Glutamatergic neuron (in vitro differentiated cells): Measurements from ENCODE around the gene CACNA1C. TPM values are rescaled to one million over a fixed set of nuclear protein-coding genes. Genes with fewer than 3 reads are reported as not detected.
"Not testable (repeated sequence)": the region's sequence is repeated elsewhere in the genome, so short reads cannot be mapped to it uniquely, and the experiment has no call there.

Experiments
- DNase-seq: peaks from one replicate; pipeline ENCODE4 v3.0.0; 2022
- H3K27ac Mint-ChIP-seq: one replicate; pipeline ENCODE4 v1.8.0; 2020; ENCODE audit warnings: mild to moderate bottlenecking, mixed read lengths, inconsistent platforms; ENCODE audit not compliant: unreplicated experiment
- H3K27me3 Mint-ChIP-seq: one replicate; pipeline ENCODE4 v1.8.0; 2020; ENCODE audit warnings: mild to moderate bottlenecking, moderate library complexity, mixed read lengths, inconsistent platforms; ENCODE audit not compliant: unreplicated experiment
- H3K36me3 Mint-ChIP-seq: one replicate; pipeline ENCODE4 v1.8.0; 2020; ENCODE audit warnings: mild to moderate bottlenecking, mixed read lengths, inconsistent platforms; ENCODE audit not compliant: unreplicated experiment
- H3K4me1 Mint-ChIP-seq: one replicate; pipeline ENCODE4 v1.8.0; 2020; ENCODE audit warnings: mild to moderate bottlenecking, low read depth, mixed read lengths, inconsistent platforms; ENCODE audit not compliant: unreplicated experiment
- H3K4me3 Mint-ChIP-seq: one replicate; pipeline ENCODE4 v1.8.0; 2020; ENCODE audit warnings: mild to moderate bottlenecking, mixed read lengths, inconsistent platforms; ENCODE audit not compliant: unreplicated experiment
- H3K9me3 Mint-ChIP-seq: one replicate; pipeline ENCODE4 v1.8.0; 2020; ENCODE audit warnings: mild to moderate bottlenecking, moderate library complexity, mixed read lengths, inconsistent platforms; ENCODE audit not compliant: unreplicated experiment
- CTCF ChIP-seq: fragments of 200-600 bp; sonication (generic); IDR thresholded peaks from one replicate; pipeline ENCODE4 v1.5.0; 2021; ENCODE audit not compliant: partially characterized antibody, unreplicated experiment
- total RNA-seq: library from RNA; stranded (reverse); fragmentation: NEBNext Ultra II Directional; extraction: Animal tissue kit (Norgen Biotek cat#: 25700); gene quantifications from one replicate; pipeline ENCODE4 v1.2.1, GENCODE V29; 2021; ENCODE audit not compliant: unreplicated experiment

CACNA1C gene
- total RNA-seq, 1 donor from 2014 or later = 11.0 TPM

DNA sequence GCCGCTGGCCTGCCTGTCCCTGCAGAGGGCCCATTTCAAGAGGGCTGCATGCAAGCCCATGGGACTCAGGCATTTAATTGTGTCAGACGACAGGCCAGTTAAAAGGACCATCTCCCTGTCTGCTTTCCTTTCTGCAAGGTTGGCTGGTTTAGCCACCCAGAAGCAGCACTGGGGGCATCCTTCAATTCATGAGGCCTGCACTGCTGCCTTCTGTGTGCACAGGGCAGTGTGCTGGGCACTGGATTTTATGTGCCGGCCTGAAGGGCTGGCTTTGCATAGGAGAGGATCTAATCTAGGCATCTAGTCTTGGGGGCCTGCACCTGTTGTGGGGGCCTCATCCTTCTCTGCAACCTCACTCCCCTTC lies 627.9 kb downstream of the CACNA1C start:
- Mint-ChIP-seq H3K4me1 (peaks cover 6% of the 10 kb centered on the region), H3K27ac (no peak overlapping the region), H3K9me3 (peaks cover 5% of the 10 kb centered on the region), H3K4me3 (no peak overlapping the region), H3K27me3 (peaks cover 7% of the 10 kb centered on the region), H3K36me3 (peaks cover 8% of the 10 kb centered on the region)
- TF ChIP-seq CTCF = no peak
- no peak for DNase-seq

- no peak for DNase-seq
- Mint-ChIP-seq H3K4me3 (no peak overlapping the region), H3K9me3 (peaks cover 5% of the 10 kb centered on the region), H3K27ac (peak overlapping the region; percentile 28), H3K4me1 (peaks cover 6% of the 10 kb centered on the region), H3K27me3 (peaks cover 7% of the 10 kb centered on the region), H3K36me3 (peaks cover 8% of the 10 kb centered on the region)
- TF ChIP-seq CTCF = no peak
Measured at GRCh38 chr12:2681450-2682205, 628.8 kb downstream of the CACNA1C start.

GRCh38 chr12:2682296-2683251 lies 629.8 kb downstream of the CACNA1C start:
- Mint-ChIP-seq H3K36me3 (peaks cover 8% of the 10 kb centered on the region), H3K27me3 (peaks cover 7% of the 10 kb centered on the region), H3K4me3 (peak overlapping the region; percentile 28), H3K9me3 (peaks cover 5% of the 10 kb centered on the region), H3K27ac (peak overlapping the region; percentile 74), H3K4me1 (peaks cover 6% of the 10 kb centered on the region)
- DNase-seq = peak; percentile 70
- TF ChIP-seq CTCF = peak; percentile 30

DNA sequence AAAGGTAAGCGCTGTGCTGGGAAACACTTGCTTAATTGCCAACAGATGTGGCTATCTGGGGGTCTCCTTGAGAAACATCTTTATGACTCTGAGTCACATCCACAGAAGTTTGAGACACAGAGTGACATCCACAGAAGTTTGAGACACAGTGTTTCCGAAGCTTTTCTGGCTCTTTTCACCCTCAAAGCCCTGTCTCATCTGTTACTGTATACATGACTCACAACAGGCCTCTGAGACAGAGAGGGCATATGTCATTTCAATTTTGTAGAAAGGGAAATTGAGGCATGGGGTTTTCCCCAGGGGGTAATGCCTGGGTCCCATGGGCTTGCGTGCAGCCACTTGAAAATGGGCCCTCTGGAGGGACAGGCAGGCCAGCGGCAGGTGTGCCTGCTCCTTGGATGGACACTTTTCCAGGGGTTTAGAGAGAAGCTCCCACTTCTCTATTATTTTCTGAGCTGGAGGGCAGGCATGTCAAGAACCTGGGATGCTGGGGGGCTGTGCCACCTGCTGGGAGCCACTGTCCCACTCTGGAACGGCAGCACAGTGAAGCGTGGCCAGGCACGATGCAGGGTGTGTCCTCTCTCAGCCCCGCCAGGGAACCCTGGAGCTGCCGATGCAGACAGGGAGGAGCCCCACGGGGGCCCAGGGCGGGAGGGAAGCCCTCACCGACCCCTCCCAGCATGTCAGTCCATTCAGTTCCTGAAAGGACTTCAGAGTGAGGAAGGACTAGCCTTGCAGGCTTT lies 630.7 kb downstream of the CACNA1C start:
- no peak for TF ChIP-seq CTCF
- peaks cover 7% of the 10 kb centered on the region for H3K9me3 Mint-ChIP-seq
- DNase-seq = no peak
- H3K4me1 Mint-ChIP-seq = peaks cover 10% of the 10 kb centered on the region
- peaks cover 7% of the 10 kb centered on the region for H3K27me3 Mint-ChIP-seq
- H3K36me3 Mint-ChIP-seq = peaks cover 8% of the 10 kb centered on the region
- no peak overlapping the region for H3K27ac Mint-ChIP-seq
- no peak overlapping the region for H3K4me3 Mint-ChIP-seq

- H3K36me3 Mint-ChIP-seq, H3K4me3 Mint-ChIP-seq, H3K9me3 Mint-ChIP-seq, H3K27ac Mint-ChIP-seq, DNase-seq, H3K27me3 Mint-ChIP-seq, H3K4me1 Mint-ChIP-seq: not testable (repeated sequence)
Measured at GRCh38 chr12:2684026-2684325, 631.2 kb downstream of the CACNA1C start.

- not testable (repeated sequence) for H3K27ac Mint-ChIP-seq, H3K4me3 Mint-ChIP-seq, DNase-seq, H3K36me3 Mint-ChIP-seq
- H3K4me1 Mint-ChIP-seq = peaks cover 12% of the 10 kb centered on the region
- H3K9me3 Mint-ChIP-seq = peaks cover 11% of the 10 kb centered on the region
- H3K27me3 Mint-ChIP-seq = peaks cover 10% of the 10 kb centered on the region
Measured at GRCh38 chr12:2685620-2686279, 633.0 kb downstream of the CACNA1C start.
